IMR-90 (cell line): ENCODE measurements around the gene DVL3. TPM values are rescaled to one million over a fixed set of nuclear protein-coding genes. Genes with fewer than 3 reads are reported as not detected.

Experiments used
- ATAC-seq: fragments of 200-7000 bp; cut with Tn5 transposase; 2 replicates; pipeline ENCODE4 v1.9.1; 2020; ENCODE audit warnings: low read depth, mild to moderate bottlenecking, moderate library complexity
- BruUV-seq: library from RNA; stranded (reverse); fragments of 400-500 nt; replicated peaks from 2 replicates; lab custom pipeline; 2021; lab: Mats Ljungman, UMichigan
- CTCF ChIA-PET: fragments of 300-600 bp; formaldehyde crosslinking; extraction: SDS; loops from one replicate; lab custom pipeline; 2021; ENCODE audit warnings: antibody characterized with exemption; lab: Yijun Ruan, JAX
- POLR2A ChIA-PET: fragments of 300-600 bp; sonication (Branson Sonifier 250); formaldehyde crosslinking; loops from one replicate; lab custom pipeline; 2022; ENCODE audit warnings: antibody characterized with exemption; ENCODE audit not compliant: unreplicated experiment; lab: Charles Lee
- DNase-seq: peaks from one replicate; pipeline ENCODE4 v3.0.0; 2013
- H2AFZ ChIP-seq: replicated peaks from 2 replicates; pipeline ENCODE3; 2013; ENCODE audit warnings: low read length, mild to moderate bottlenecking; ENCODE audit not compliant: poor library complexity
- H2AK5ac ChIP-seq: 2 replicates; pipeline ENCODE4 v1.6.1; 2013; ENCODE audit warnings: low read depth, low read length, inconsistent platforms
- H2AK9ac ChIP-seq: replicated peaks from 2 replicates; pipeline ENCODE3; 2013; ENCODE audit warnings: mild to moderate bottlenecking, low read depth, low read length, moderate library complexity; ENCODE audit not compliant: poor library complexity
- H2BK120ac ChIP-seq: 2 replicates; pipeline ENCODE4 v1.6.1; 2013; ENCODE audit warnings: low read depth, low read length, inconsistent platforms
- H2BK15ac ChIP-seq: 3 replicates; pipeline ENCODE4 v1.6.1; 2013; ENCODE audit warnings: low read depth, low read length, inconsistent platforms
- H2BK20ac ChIP-seq: 2 replicates; pipeline ENCODE4 v1.6.1; 2013; ENCODE audit warnings: low read depth, mild to moderate bottlenecking, inconsistent platforms, low read length, moderate library complexity
- H2BK5ac ChIP-seq: 2 replicates; pipeline ENCODE4 v1.6.1; 2013; ENCODE audit warnings: mild to moderate bottlenecking, low read depth, low read length, inconsistent platforms; ENCODE audit not compliant: poor library complexity, severe bottlenecking
- H3K14ac ChIP-seq: replicated peaks from 2 replicates; pipeline ENCODE4 v1.6.1; 2013; ENCODE audit warnings: low read depth, low read length, inconsistent platforms
- H3K18ac ChIP-seq: 2 replicates; pipeline ENCODE4 v1.6.1; 2013; ENCODE audit warnings: low read depth, low read length, control low read depth
- H3K23ac ChIP-seq: 2 replicates; pipeline ENCODE4 v1.6.1; 2013; ENCODE audit warnings: low read depth, low read length, inconsistent platforms
- H3K27ac ChIP-seq: 2 replicates; pipeline ENCODE4 v1.5.1; 2013; ENCODE audit warnings: mild to moderate bottlenecking, control low read depth, low read length; ENCODE audit not compliant: insufficient read depth
- H3K27me3 ChIP-seq: 2 replicates; pipeline ENCODE4 v1.6.1; 2013; ENCODE audit warnings: low read length; ENCODE audit not compliant: control insufficient read depth, insufficient read depth
- H3K36me3 ChIP-seq: 2 replicates; pipeline ENCODE4 v1.6.1; 2013; ENCODE audit warnings: low read length, mixed read lengths; ENCODE audit not compliant: control insufficient read depth, insufficient read depth
- H3K4ac ChIP-seq: 2 replicates; pipeline ENCODE4 v1.6.1; 2013; ENCODE audit warnings: low read depth, low read length, inconsistent platforms
- H3K4me1 ChIP-seq: 2 replicates; pipeline ENCODE4 v1.6.1; 2013; ENCODE audit warnings: low read length, mixed read lengths; ENCODE audit not compliant: control insufficient read depth, insufficient read depth
- H3K4me2 ChIP-seq: 2 replicates; pipeline ENCODE4 v1.6.1; 2013; ENCODE audit warnings: low read depth, mild to moderate bottlenecking, control low read depth, low read length, moderate library complexity
- H3K4me3 ChIP-seq: 2 replicates; pipeline ENCODE4 v1.5.1; 2013; ENCODE audit warnings: low read depth, mild to moderate bottlenecking, control low read depth, low read length, moderate library complexity; ENCODE audit not compliant: insufficient read depth
- H3K56ac ChIP-seq: 2 replicates; pipeline ENCODE4 v1.6.1; 2013; ENCODE audit warnings: low read length, inconsistent platforms; ENCODE audit not compliant: insufficient read depth; ENCODE audit errors: extremely low read depth
- H3K79me1 ChIP-seq, 2 experiments: 2 replicates each; pipeline ENCODE4 v1.6.1; 2013; ENCODE audit warnings: low read length in 2 of 2, inconsistent platforms in 1 of 2, low read depth in 1 of 2
- H3K9ac ChIP-seq: 2 replicates; pipeline ENCODE4 v1.6.1; 2013; ENCODE audit warnings: low read depth, low read length, control low read depth
- H3K9me1 ChIP-seq: 2 replicates; pipeline ENCODE4 v1.6.1; 2013; ENCODE audit warnings: low read length, inconsistent platforms; ENCODE audit not compliant: insufficient read depth
- H3K9me3 ChIP-seq: 2 replicates; pipeline ENCODE4 v1.6.1; 2013; ENCODE audit warnings: low read length; ENCODE audit not compliant: control insufficient read depth, insufficient read depth
- H4K20me1 ChIP-seq: 2 replicates; pipeline ENCODE4 v1.6.1; 2013; ENCODE audit warnings: low read length, inconsistent platforms; ENCODE audit not compliant: insufficient read depth
- H4K5ac ChIP-seq: 2 replicates; pipeline ENCODE4 v1.6.1; 2013; ENCODE audit warnings: mild to moderate bottlenecking, low read depth, low read length, control low read depth
- H4K8ac ChIP-seq, 2 experiments: 2 replicates each; pipeline ENCODE4 v1.6.1; 2013; ENCODE audit warnings: low read depth in 2 of 2, low read length in 2 of 2, control low read depth in 1 of 2, inconsistent platforms in 1 of 2
- H4K91ac ChIP-seq: 2 replicates; pipeline ENCODE4 v1.6.1; 2013; ENCODE audit warnings: low read depth, low read length, inconsistent platforms; ENCODE audit not compliant: insufficient read depth
- BHLHE40 ChIP-seq: fragments of 150-350 bp; IDR thresholded peaks from 2 replicates; pipeline ENCODE4 v1.6.1; 2016; ENCODE audit warnings: mild to moderate bottlenecking, low read depth, low read length
- CEBPB ChIP-seq: IDR thresholded peaks from 2 replicates; pipeline ENCODE4 v1.6.1; 2012; ENCODE audit warnings: low read depth, low read length, improper control_type of control experiment
- CHD1 ChIP-seq: IDR thresholded peaks from 2 replicates; pipeline ENCODE4 v1.6.1; 2012; ENCODE audit warnings: low read depth, low read length, improper control_type of control experiment
- CTCF ChIP-seq: conservative IDR thresholded peaks from 2 replicates; pipeline ENCODE4 v1.5.1; 2012; ENCODE audit warnings: mild to moderate bottlenecking, low read depth, low read length, improper control_type of control experiment
- ELK1 ChIP-seq: fragments of 150-350 bp; IDR thresholded peaks from 2 replicates; pipeline ENCODE4 v1.6.1; 2016; ENCODE audit warnings: low read depth, mild to moderate bottlenecking, low read length, moderate library complexity, borderline replicate concordance
- FOS ChIP-seq: fragments of 150-350 bp; IDR thresholded peaks from 2 replicates; pipeline ENCODE4 v1.6.1; 2016; ENCODE audit warnings: low read depth, low read length
- MAFK ChIP-seq: IDR thresholded peaks from 2 replicates; pipeline ENCODE4 v1.6.1; 2012; ENCODE audit warnings: low read depth, low read length, improper control_type of control experiment
- MAZ ChIP-seq: IDR thresholded peaks from 2 replicates; pipeline ENCODE4 v1.6.1; 2012; ENCODE audit warnings: low read depth, mild to moderate bottlenecking, low read length, improper control_type of control experiment, moderate library complexity, borderline replicate concordance
- MXI1 ChIP-seq: IDR thresholded peaks from 2 replicates; pipeline ENCODE4 v1.6.1; 2012; ENCODE audit warnings: low read depth, mild to moderate bottlenecking, low read length, moderate library complexity, borderline replicate concordance
- NFE2L2 ChIP-seq: fragments of 150-350 bp; IDR thresholded peaks from 2 replicates; pipeline ENCODE4 v1.6.1; 2016; ENCODE audit warnings: low read depth, mild to moderate bottlenecking, low read length
- POLR2A ChIP-seq: IDR thresholded peaks from 2 replicates; pipeline ENCODE4 v1.6.1; 2012; ENCODE audit warnings: mild to moderate bottlenecking, low read depth, low read length
- RAD21 ChIP-seq: IDR thresholded peaks from 2 replicates; pipeline ENCODE4 v1.6.1; 2012; ENCODE audit warnings: low read length, improper control_type of control experiment
- RCOR1 ChIP-seq: IDR thresholded peaks from 2 replicates; pipeline ENCODE4 v1.6.1; 2012; ENCODE audit warnings: mild to moderate bottlenecking, low read length, improper control_type of control experiment; ENCODE audit not compliant: insufficient replicate concordance
- RFX5 ChIP-seq: IDR thresholded peaks from 2 replicates; pipeline ENCODE4 v1.8.0; 2012; ENCODE audit warnings: low read depth, mild to moderate bottlenecking, low read length, moderate library complexity
- SMC3 ChIP-seq: fragments of 150-350 bp; IDR thresholded peaks from 2 replicates; pipeline ENCODE4 v1.6.1; 2016; ENCODE audit warnings: low read depth, mild to moderate bottlenecking, antibody characterized with exemption, low read length, moderate library complexity
- USF2 ChIP-seq: fragments of 150-350 bp; IDR thresholded peaks from 2 replicates; pipeline ENCODE4 v1.6.1; 2017; ENCODE audit warnings: mild to moderate bottlenecking, antibody characterized with exemption, low read length, low read depth
- WGBS, 2 experiments: methylation state at CpG; one replicate each; pipeline versions ENCODE4 v1.1.5 to v1.1.7; 2013; ENCODE audit warnings: missing lambda C conversion rate in 2 of 2; ENCODE audit not compliant: insufficient read length in 1 of 2; ENCODE audit errors: extremely low coverage in 2 of 2; 5-methylcytosine and 5-hydroxymethylcytosine counted together
- dilution Hi-C: fragments of 300-500 bp; cut with HindIII; formaldehyde crosslinking; loops from one replicate; pipeline ENCODE4 v1.14.3; 2018; ENCODE audit warnings: low sequenced_read_pairs; ENCODE audit not compliant: unreplicated experiment
- in situ Hi-C: fragments of 300-500 bp; cut with MboI; formaldehyde crosslinking; loops from 3 replicates; pipeline ENCODE4 v1.14.3; 2019; ENCODE audit warnings: low sequenced_read_pairs, inconsistent platforms, mixed read lengths
- intact Hi-C: fragments of 100-400 bp; cut with micrococcal nuclease; formaldehyde crosslinking; loops from 2 replicates; pipeline ENCODE4 v1.10.0; 2022
- polyA plus RNA-seq, 3 experiments: library from polyadenylated mRNA; depleted of rRNA; stranded (reverse); fragments of >200 nt; gene quantifications; 2 replicates each; pipeline ENCODE4 v1.2.3, GENCODE V29; 2012; ENCODE audit warnings: low replicate concordance in 1 of 3
- total RNA-seq: library from RNA; depleted of rRNA; stranded (reverse); fragments of >200 nt; gene quantifications from 2 replicates; pipeline ENCODE4 v1.2.3, GENCODE V29; 2012

Gene DVL3
- total and polyA plus RNA-seq, 2 of the 4 experiments (the other 2 are of a cell fraction), result 23.3 to 40.4 TPM

GRCh38 chr3:184167786-184168185 lies 12.6 kb downstream of the DVL3 start:
- H2AFZ ChIP-seq, result no peak overlapping the region
- no peak overlapping the region for H3K27ac ChIP-seq
- no peak overlapping the region for H3K4me2 ChIP-seq
- H4K20me1 ChIP-seq, result peaks cover 56% of the 10 kb centered on the region
- H3K23ac ChIP-seq, result no peak overlapping the region
- H3K18ac ChIP-seq, result no peak overlapping the region
- peak overlapping the region; percentile 19 for H2AK9ac ChIP-seq
- H2BK15ac ChIP-seq, result no peak overlapping the region
- no TSS peak for BruUV-seq
- no peak overlapping the region for H3K9ac ChIP-seq
- peaks cover 18% of the 10 kb centered on the region for H3K4me1 ChIP-seq
- ChIA-PET CTCF (no interaction called here), POLR2A (no interaction called here)
- no peaks in the 10 kb centered on the region for H3K27me3 ChIP-seq
- dilution Hi-C loops, result no loop called here
- no peak overlapping the region for H3K14ac ChIP-seq
- H4K8ac ChIP-seq, result no peak overlapping the region
- no peak for TF ChIP-seq RAD21
- TF ChIP-seq RCOR1, result no peak
- TF ChIP-seq RFX5, result no peak
- TF ChIP-seq ELK1, result no peak
- TF ChIP-seq CHD1, result no peak
- TF ChIP-seq MXI1, result no peak
- TF ChIP-seq SMC3, result no peak
- TF ChIP-seq MAFK, result no peak
- TF ChIP-seq POLR2A, result no peak
- TF ChIP-seq CTCF, result no peak
- no peak for TF ChIP-seq USF2
- no peak for TF ChIP-seq MAZ
- no peak for TF ChIP-seq CEBPB
- no peak for TF ChIP-seq NFE2L2
- no peak for TF ChIP-seq FOS
- TF ChIP-seq BHLHE40, result no peak
- no peak overlapping the region for H3K56ac ChIP-seq
- H3K9me3 ChIP-seq, result no peaks in the 10 kb centered on the region
- no peak for DNase-seq
- H2BK5ac ChIP-seq, result peak overlapping the region; percentile 4
- H2BK120ac ChIP-seq, result no peak overlapping the region
- 86% methylated on average over 3 of the region's 8 CpGs; no CpG with 5 or more reads in 1 of the 2 experiments for WGBS, 2 experiments
- intact Hi-C loops, result no loop called here
- H3K4me3 ChIP-seq, result no peak overlapping the region
- no peak overlapping the region for H4K91ac ChIP-seq
- H3K4ac ChIP-seq, result no peak overlapping the region
- H3K9me1 ChIP-seq, result peaks cover 23% of the 10 kb centered on the region; the same call in 1 of the 2 replicates
- H3K79me1 ChIP-seq, result peaks cover 32 to 80% of the 10 kb centered on the region in 2 experiments
- H2AK5ac ChIP-seq, result no peak overlapping the region
- H3K36me3 ChIP-seq, result peaks cover 84% of the 10 kb centered on the region
- H4K5ac ChIP-seq, result no peak overlapping the region
- no peak overlapping the region for H2BK20ac ChIP-seq
- in situ Hi-C loops, result no loop called here
- no peak for ATAC-seq
